SU-DHL-6 (cell line): Measurements from ENCODE around the gene KDM6B.

Experiments used
- H2AFZ ChIP-seq: fragments of 200-600 bp; sonication (generic); 2 replicates; pipeline ENCODE4 v1.6.1; 2014; ENCODE audit warnings: low read depth, mild to moderate bottlenecking, moderate library complexity, mixed read lengths, antibody characterized with exemption, low read length; ENCODE audit not compliant: severe bottlenecking
- H3F3A ChIP-seq: fragments of 200-600 bp; shearing (Covaris generic); 2 replicates; pipeline ENCODE4 v1.6.0; 2016; ENCODE audit warnings: antibody characterized with exemption, mild to moderate bottlenecking; ENCODE audit not compliant: insufficient read depth
- H3K27ac ChIP-seq: fragments of 200-600 bp; sonication (generic); 2 replicates; pipeline ENCODE4 v1.5.1; 2016; ENCODE audit warnings: low read depth, mild to moderate bottlenecking, low read length, moderate library complexity, mixed read lengths
- H3K27me3 ChIP-seq: fragments of 200-600 bp; sonication (generic), shearing (Covaris generic); 2 replicates; pipeline ENCODE4 v1.6.0; 2014; ENCODE audit warnings: mild to moderate bottlenecking, low read length
- H3K36me3 ChIP-seq: fragments of 200-600 bp; sonication (generic); 2 replicates; pipeline ENCODE4 v1.6.1; 2014; ENCODE audit warnings: mild to moderate bottlenecking, low read length, mixed read lengths
- H3K4me2 ChIP-seq: fragments of 300-600, 200-600 bp; shearing (Covaris generic), sonication (generic); 2 replicates; pipeline ENCODE4 v1.6.0; 2014; ENCODE audit warnings: low read length, low read depth, mild to moderate bottlenecking; ENCODE audit not compliant: poor library complexity, severe bottlenecking
- H3K4me3 ChIP-seq: fragments of 200-600 bp; sonication (generic); 2 replicates; pipeline ENCODE4 v1.5.1; 2014; ENCODE audit warnings: antibody characterized with exemption, low read length, mild to moderate bottlenecking, mixed read lengths; ENCODE audit not compliant: insufficient read depth, poor library complexity, severe bottlenecking
- H3K79me2 ChIP-seq: fragments of 200-600 bp; sonication (generic); 2 replicates; pipeline ENCODE4 v1.6.1; 2014; ENCODE audit warnings: mild to moderate bottlenecking, low read length, moderate library complexity; ENCODE audit not compliant: insufficient read depth
- H3K9ac ChIP-seq: fragments of 200-600 bp; sonication (generic); 2 replicates; pipeline ENCODE4 v1.7.0; 2014; ENCODE audit warnings: mild to moderate bottlenecking, low read length
- H3K9me2 ChIP-seq: fragments of 200-600 bp; sonication (generic); replicated peaks from 2 replicates; pipeline ENCODE4 v1.6.1; 2014; ENCODE audit warnings: low read length; ENCODE audit not compliant: insufficient read depth
- H3K9me3 ChIP-seq: fragments of 200-600 bp; sonication (generic); 2 replicates; pipeline ENCODE4 v1.6.1; 2014; ENCODE audit warnings: low read length, mixed read lengths; ENCODE audit not compliant: insufficient read depth
- H4K20me1 ChIP-seq: fragments of 200-600 bp; sonication (generic); 2 replicates; pipeline ENCODE4 v1.6.1; 2014; ENCODE audit warnings: low read depth, mild to moderate bottlenecking, antibody characterized with exemption, low read length, moderate library complexity, mixed read lengths
- EZH2phosphoT487 ChIP-seq: fragments of 200-600 bp; sonication (generic), shearing (Covaris generic); conservative IDR thresholded peaks from 2 replicates; pipeline ENCODE4 v1.6.1; 2018; ENCODE audit warnings: mild to moderate bottlenecking, antibody characterized with exemption, low read length, moderate library complexity, mixed read lengths
- TF ChIP-seq, protein P1 (sequence below): fragments of 200-600 bp; sonication (generic); IDR thresholded peaks from one replicate; pipeline ENCODE4 v1.5.1; 2017; ENCODE audit warnings: antibody characterized with exemption, mild to moderate bottlenecking, low read length, moderate library complexity; ENCODE audit not compliant: insufficient read depth, poor library complexity, severe bottlenecking

KDM6B gene

DNA sequence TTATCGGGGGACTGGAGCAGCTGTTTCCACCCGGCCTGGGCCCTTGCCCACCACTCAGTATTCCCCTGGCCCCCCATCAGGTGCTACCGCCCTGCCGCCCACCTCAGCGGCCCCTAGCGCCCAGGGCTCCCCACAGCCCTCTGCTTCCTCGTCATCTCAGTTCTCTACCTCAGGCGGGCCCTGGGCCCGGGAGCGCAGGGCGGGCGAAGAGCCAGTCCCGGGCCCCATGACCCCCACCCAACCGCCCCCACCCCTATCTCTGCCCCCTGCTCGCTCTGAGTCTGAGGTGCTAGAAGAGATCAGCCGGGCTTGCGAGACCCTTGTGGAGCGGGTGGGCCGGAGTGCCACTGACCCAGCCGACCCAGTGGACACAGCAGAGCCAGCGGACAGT lies 14.7 kb downstream of the KDM6B start:
- Histone ChIP-seq H3F3A (peaks cover 13% of the 10 kb centered on the region), H3K9ac (no peak overlapping the region), H3K9me2 (no peaks in the 10 kb centered on the region), H4K20me1 (no peaks in the 10 kb centered on the region), H3K27me3 (no peaks in the 10 kb centered on the region), H3K36me3 (no peaks in the 10 kb centered on the region), H3K79me2 (peaks cover 13% of the 10 kb centered on the region; the same call in 1 of the 2 replicates), H3K27ac (no peak overlapping the region), H3K9me3 (no peaks in the 10 kb centered on the region), H3K4me3 (no peak overlapping the region), H2AFZ (no peak overlapping the region), H3K4me2 (no peak overlapping the region)
- TF ChIP-seq, protein P1, sequence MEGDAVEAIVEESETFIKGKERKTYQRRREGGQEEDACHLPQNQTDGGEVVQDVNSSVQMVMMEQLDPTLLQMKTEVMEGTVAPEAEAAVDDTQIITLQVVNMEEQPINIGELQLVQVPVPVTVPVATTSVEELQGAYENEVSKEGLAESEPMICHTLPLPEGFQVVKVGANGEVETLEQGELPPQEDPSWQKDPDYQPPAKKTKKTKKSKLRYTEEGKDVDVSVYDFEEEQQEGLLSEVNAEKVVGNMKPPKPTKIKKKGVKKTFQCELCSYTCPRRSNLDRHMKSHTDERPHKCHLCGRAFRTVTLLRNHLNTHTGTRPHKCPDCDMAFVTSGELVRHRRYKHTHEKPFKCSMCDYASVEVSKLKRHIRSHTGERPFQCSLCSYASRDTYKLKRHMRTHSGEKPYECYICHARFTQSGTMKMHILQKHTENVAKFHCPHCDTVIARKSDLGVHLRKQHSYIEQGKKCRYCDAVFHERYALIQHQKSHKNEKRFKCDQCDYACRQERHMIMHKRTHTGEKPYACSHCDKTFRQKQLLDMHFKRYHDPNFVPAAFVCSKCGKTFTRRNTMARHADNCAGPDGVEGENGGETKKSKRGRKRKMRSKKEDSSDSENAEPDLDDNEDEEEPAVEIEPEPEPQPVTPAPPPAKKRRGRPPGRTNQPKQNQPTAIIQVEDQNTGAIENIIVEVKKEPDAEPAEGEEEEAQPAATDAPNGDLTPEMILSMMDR: no peak

DNA sequence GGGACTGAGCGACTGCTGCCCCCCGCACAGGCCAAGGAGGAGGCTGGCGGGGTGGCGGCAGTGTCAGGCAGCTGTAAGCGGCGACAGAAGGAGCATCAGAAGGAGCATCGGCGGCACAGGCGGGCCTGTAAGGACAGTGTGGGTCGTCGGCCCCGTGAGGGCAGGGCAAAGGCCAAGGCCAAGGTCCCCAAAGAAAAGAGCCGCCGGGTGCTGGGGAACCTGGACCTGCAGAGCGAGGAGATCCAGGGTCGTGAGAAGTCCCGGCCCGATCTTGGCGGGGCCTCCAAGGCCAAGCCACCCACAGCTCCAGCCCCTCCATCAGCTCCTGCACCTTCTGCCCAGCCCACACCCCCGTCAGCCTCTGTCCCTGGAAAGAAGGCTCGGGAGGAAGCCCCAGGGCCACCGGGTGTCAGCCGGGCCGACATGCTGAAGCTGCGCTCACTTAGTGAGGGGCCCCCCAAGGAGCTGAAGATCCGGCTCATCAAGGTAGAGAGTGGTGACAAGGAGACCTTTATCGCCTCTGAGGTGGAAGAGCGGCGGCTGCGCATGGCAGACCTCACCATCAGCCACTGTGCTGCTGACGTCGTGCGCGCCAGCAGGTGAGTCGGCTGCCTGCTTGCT lies 15.2 kb downstream of the KDM6B start:
- H3K36me3 ChIP-seq: no peaks in the 10 kb centered on the region
- H3K9me3 ChIP-seq: no peaks in the 10 kb centered on the region
- no peaks in the 10 kb centered on the region for H3K27me3 ChIP-seq
- no peak overlapping the region for H3K27ac ChIP-seq
- no peak overlapping the region for H3K4me3 ChIP-seq
- peaks cover 9% of the 10 kb centered on the region; the same call in 1 of the 2 replicates for H3K79me2 ChIP-seq
- no peaks in the 10 kb centered on the region for H4K20me1 ChIP-seq
- H3F3A ChIP-seq: peaks cover 10% of the 10 kb centered on the region
- H3K9me2 ChIP-seq: no peaks in the 10 kb centered on the region
- TF ChIP-seq, protein P1: no peak
- TF ChIP-seq EZH2phosphoT487: no peak
- no peak overlapping the region for H3K9ac ChIP-seq
- H2AFZ ChIP-seq: no peak overlapping the region
- H3K4me2 ChIP-seq: no peak overlapping the region

DNA sequence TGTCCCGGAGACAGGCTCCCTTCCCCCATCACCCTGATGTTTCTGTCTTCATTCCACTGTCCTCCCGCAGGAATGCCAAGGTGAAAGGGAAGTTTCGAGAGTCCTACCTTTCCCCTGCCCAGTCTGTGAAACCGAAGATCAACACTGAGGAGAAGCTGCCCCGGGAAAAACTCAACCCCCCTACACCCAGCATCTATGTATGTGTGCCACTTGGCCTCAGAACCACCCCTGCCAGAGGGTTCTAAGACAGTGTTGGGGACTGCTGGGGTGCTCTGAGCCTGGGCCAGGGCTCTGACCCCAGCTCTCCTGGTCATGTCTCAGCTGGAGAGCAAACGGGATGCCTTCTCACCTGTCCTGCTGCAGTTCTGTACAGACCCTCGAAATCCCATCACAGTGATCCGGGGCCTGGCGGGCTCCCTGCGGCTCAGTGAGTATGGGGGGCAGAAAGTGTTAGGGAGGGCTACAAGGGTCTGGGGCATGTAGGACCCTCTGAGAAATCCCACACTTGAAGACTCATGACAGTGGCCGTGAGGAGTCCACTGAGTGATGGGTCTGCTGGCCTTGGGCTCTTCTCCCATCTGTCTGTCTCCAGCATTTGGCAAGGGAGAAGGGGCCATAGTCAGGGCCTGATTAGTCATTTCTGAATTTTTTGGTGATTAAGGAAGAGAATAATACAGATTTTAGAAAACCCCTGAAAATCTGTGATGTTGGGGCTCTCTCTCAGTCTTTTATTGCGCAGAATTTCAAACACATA lies 15.9 kb downstream of the KDM6B start:
- Histone ChIP-seq H3K27ac (peak overlapping the region; percentile 65; the same call in 1 of the 2 replicates), H3K4me2 (peak overlapping the region; percentile 68), H3K27me3 (no peaks in the 10 kb centered on the region), H3K9me3 (no peaks in the 10 kb centered on the region), H4K20me1 (no peaks in the 10 kb centered on the region), H3K79me2 (peaks cover 8% of the 10 kb centered on the region; the same call in 1 of the 2 replicates), H3K9me2 (no peaks in the 10 kb centered on the region), H3K36me3 (no peaks in the 10 kb centered on the region), H2AFZ (no peak overlapping the region), H3K4me3 (no peak overlapping the region), H3K9ac (peak overlapping the region; percentile 61), H3F3A (peaks cover 10% of the 10 kb centered on the region)
- TF ChIP-seq EZH2phosphoT487: no peak
- TF ChIP-seq, protein P1: no peak
